ENCODE data around the gene TBXAS1.

- no peak for TF ChIP-seq EZH2 (IDR thresholded peaks at IDR 0.05)
- no peak for TF ChIP-seq POLR2AphosphoS5 (IDR thresholded peaks at IDR 0.05; ENCODE audit: borderline replicate concordance, low read depth, low read length)
Observed at GRCh38 chr7:139820089-139820488, 9.0 kb upstream of the TBXAS1 start.

Data from SK-N-MC (cell line).